UCSD-AML1 (cell line): ENCODE data around the gene CRYBG2.

Source experiments
- DNase-seq: peaks from one replicate; lab custom pipeline; 2025; ENCODE audit not compliant: unreplicated experiment; lab: John Stamatoyannopoulos, UW

Gene CRYBG2

DNA sequence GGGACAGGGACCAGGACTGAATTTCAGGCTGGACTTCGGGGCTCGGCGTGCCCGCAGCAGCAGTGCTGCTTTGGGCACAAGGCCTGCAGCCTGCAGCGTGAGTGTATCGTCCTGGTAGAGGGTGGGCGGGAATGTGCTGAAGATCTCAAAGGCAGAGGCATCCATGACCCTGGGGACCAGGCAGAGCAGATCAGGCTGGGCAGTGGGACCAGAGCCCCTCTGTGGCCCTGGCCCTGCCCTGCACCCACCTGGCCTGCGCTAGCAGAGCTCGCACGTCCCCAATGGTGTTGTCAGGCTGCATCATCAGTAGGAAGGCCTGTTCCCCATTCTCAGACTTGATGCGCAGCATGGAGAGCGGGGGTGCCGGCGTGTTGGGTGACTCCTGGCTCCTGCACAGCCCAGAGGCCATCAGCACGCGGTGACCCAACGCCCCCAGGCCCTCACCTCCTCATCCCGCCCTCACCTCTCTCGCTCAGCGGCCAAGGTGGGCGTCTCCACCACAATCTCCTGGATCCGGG, 71.5 kb downstream of the CRYBG2 start:
- DNase-seq, result no peak

DNA sequence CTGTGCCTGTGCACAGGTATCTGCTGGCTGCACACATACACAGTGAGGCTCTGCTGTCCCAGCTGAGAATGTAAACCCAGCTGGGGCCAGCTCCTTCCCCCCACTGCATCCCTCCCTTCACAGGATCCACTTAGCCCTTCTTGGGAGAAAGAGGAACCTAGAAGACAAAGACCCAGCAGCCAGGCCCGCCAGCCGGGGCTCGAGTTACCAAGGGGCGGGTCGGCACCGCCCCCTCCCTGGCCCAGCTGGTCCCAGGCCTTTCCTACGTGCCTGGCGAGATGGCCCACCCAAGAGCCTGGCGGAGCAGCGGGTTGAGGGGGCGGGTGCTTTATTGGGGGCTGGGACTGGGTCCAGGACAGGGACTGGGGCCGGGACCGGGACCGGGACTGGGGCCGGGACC, 72.0 kb downstream of the CRYBG2 start:
- peak; percentile 48 for DNase-seq

DNA sequence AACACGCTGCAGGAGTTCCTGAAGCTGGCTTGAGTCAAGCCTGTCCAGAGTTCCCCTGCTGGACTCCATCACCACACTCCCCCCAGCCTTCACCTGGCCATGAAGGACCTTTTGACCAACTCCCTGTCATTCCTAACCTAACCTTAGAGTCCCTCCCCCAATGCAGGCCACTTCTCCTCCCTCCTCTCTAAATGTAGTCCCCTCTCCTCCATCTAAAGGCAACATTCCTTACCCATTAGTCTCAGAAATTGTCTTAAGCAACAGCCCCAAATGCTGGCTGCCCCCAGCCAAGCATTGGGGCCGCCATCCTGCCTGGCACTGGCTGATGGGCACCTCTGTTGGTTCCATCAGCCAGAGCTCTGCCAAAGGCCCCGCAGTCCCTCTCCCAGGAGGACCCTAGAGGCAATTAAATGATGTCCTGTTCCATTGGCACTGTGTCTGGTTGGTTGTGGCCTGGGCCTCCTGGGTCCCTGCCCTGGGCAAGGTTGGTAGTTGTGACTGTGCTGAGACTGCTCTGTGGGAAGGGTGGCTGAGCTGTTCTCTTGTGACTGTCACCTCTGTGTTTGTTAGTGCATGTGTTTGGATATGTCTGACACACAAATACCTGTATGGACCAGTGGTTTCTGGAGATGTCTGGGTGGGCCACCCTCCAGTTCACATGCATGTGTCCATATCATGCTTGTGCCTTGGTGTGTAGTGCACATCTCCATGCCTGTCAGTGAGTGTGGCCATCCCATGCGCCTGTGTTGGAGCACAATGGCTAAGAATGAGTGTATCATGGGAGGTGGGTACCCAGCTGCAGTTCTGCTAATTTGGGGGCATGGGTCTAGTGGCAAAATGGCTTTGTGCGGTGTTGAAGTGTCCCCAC, 72.6 kb downstream of the CRYBG2 start:
- DNase-seq, result no peak

DNA sequence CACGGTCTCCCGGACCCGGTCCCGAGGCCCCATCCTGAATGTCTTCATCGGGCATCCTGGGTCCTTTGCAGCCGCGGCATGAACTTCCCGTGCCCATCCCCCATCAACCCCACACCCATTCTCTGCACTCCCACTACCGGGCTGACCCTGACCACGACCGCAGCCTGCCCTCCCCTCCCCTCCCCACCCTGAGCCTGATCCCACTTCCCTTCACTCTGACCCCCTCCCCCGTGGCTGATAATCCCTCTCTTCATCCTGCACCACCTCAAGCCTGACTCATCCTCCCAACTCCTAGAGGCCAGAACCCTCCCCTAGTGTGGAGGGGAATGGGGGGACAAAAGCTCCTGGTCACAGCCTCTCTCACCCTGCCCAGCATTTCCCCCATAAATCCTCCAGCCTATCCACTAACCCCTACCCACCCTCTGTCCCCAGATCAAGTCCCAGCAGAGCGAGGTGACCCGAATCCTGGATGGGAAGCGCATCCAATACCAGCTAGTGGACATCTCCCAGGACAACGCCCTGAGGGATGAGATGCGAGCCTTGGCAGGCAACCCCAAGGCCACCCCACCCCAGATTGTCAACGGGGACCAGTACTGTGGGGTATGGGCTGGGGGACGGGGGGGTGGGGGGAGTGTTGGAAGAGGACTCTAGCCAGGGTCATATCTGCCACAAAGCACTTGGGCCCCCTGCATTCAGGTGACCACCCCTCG, 73.4 kb downstream of the CRYBG2 start:
- DNase-seq, result peak; percentile 81

DNA sequence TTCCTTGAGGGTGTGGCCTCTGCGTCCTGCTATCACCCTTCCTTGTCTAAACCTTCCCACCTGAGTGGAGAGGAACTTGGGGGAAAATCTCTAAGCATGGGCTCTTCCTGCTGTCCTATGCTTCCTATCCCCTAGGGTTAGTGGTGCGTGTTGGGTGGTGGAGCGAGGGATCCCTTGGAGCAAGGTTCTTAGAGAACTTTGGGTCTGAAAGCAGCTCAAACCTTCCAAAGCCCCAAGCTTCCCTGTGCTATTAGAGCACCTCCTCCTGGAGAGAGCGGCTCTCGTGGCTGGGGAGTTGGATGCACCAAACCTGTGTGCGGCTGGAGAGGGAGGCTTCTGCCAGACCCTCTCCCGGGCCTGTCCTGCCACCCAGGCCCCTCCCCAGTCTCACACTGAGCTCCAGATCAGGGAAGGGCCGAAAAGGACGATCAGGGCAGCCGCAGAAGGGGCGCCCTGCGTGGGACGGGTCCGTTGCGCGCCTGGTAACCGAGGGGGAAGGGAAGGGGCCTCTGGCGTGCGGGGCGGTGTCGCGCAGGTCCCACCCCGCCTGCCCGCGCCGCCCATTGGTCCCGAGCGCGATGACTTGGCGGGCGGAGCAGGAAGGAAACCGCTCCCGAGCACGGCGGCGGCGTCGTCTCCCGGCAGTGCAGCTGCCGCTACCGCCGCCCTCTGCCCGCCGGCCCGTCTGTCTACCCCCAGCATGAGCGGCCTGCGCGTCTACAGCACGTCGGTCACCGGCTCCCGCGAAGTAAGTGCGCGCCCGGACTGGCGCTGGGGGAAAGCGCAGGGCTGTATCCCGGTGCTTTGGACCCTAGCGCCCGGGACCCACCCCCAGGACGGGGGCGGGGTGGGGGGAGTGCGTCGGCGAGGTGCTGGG, 74.2 kb downstream of the CRYBG2 start, which contains the start of gene SH3BGRL3:
Gene SH3BGRL3 (plus strand): TSS at position 631 of the 877 bp plus-strand sequence. CDS start 70 bp downstream, at position 701.
- peak; percentile 91 for DNase-seq

DNA sequence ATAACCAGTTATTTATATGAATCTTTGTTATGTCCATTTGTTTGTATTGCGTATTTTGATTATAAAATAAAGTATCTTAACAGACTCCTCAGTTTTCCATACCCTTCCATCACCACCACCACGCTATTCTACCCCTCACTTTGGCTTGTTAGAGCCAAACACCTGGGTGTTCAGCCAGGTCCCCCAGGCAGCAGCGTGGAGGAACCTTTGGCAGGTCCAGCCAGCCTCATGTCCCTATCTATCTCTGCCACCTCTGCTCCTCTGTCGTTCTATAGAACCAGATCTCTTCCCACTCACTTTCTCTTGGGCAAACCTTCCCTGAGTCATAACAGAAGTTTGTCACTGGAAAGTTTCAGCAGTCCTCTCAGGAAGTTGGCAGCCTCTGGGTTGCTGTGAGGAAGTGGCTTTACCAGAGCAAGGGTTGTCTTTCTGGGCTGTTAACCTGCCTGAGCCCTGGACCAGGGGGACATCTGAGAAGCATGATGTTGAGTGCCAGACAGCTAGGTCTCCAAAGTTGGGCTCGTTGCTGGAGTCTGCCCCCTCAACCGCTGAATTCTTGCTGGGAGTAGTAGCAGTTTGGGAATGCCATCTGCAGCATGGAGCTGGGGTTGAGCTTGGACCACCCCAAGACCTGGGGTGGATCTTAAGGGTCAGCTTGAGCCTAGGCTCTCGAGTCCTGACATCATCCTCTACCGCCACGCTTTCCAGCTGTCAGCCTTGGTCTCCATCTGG, 75.0 kb downstream of the CRYBG2 start:
- peak; percentile 63 for DNase-seq

DNA sequence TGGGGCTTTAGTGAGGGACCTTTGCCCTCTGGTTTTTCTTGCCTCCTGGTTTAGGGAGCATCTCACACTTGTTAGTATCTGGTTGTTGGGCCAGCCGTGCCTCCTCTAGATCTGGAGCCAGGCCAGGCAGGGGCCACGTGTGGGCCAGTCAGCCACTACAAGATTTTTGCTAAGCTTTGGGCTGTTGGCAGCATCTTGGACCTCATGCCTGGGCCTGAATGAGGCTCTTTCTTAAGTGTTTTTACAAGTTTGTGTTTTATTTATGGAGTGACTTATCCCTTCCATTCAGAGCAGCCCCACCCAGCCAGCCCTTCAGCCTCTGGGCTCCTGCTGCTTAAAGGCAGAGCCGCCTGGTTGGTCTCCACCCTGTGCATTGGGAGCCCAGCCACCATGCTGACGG, 75.6 kb downstream of the CRYBG2 start:
- no peak for DNase-seq

DNA sequence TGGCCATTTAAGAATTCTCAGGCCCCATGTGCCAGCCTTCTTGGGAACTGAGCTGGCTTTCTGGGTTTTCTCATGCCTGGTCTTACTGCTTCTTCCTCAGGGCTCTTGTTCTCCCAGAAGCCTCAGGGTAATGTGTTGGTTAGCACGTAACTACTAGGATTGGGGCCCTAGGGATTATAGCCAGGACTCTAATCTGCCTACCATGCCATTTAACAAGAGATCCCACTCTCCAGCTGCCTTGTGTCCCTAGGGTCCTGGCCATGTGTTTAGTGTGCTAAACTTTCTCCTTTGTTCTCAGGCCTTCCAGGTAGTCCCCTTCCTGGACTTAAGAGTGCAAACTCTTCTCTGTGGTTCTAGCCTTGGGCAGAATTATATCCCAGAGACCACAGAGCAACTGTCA, 76.2 kb downstream of the CRYBG2 start:
- no peak for DNase-seq

DNA sequence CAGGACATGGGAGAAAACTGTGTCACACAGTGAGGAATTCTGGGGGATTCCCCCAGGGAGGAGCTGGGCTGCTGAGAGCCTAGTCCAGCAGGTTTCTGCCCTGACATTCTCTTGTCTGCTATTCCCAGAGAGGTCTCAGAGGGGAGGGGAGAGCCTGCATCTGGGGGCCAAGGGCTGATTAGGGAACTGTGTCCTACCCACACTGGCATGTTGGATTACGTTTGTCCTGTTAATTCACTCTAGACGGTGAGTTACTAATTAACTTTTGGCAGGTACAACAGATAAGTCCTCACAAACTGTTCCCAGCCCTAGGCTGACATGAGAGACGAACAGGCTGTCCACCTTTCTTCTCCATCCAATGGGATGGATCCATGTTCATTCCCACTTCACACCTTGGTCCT, 76.7 kb downstream of the CRYBG2 start:
- no peak for DNase-seq

DNA sequence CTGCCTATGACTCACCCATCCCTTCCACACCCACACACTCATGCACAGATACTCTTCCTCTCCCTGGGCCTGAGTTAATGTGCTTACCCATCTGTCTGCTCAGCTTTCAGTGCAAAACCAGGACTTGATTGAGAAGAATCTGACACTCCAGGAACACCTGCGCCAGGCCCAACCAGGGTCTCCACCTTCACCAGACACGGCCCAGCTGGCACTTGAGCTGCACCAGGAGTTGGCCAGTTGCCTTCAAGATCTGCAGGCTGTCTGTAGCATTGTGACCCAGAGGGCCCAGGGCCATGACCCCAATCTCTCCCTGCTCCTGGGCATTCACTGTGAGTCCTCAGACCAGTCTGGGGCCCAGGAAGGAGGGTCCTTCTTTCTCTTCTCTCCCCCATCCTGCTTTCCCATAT, 77.5 kb downstream of the CRYBG2 start:
- no peak for DNase-seq

DNA sequence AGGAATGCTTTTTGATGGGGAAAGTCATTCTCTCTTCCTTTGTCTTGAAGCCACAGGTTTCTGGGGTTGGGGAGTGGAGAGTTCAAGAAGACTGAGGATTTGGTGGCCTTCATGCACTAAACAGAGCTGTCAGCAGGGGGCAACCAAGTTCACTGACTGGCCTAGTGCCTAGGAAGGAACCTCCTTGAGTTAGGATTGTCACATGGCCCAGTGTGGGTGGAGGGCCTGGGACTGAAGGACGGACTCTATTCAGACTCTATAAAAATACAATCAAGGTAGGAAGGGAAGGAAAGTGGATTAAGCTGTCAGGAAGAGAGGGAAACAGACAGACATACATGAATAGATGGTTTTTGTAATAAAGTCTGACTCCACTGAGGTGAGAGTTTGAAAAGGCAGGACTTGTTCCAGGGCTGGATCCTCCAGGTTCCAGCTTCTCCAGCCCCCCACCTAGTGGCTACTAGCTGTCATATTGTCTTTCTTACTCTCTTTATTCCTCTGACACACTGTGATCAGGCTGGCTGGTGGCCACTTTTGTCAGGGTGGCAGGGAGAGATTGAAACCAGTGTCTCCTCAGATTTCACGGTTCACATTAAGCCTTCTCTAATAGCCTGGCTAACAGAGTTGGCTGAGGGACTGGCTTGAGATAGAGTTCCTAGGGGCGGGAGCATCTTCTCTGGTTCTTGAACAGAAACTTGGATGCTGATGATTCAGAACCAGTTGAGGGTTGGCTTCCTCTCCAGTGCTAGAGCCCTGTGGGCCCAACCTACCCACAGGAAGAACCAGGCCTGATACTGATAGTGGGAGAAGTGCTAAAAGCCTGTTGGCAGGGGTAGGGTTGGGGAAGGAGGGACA, 78.1 kb downstream of the CRYBG2 start:
- peak; percentile 82 for DNase-seq

DNA sequence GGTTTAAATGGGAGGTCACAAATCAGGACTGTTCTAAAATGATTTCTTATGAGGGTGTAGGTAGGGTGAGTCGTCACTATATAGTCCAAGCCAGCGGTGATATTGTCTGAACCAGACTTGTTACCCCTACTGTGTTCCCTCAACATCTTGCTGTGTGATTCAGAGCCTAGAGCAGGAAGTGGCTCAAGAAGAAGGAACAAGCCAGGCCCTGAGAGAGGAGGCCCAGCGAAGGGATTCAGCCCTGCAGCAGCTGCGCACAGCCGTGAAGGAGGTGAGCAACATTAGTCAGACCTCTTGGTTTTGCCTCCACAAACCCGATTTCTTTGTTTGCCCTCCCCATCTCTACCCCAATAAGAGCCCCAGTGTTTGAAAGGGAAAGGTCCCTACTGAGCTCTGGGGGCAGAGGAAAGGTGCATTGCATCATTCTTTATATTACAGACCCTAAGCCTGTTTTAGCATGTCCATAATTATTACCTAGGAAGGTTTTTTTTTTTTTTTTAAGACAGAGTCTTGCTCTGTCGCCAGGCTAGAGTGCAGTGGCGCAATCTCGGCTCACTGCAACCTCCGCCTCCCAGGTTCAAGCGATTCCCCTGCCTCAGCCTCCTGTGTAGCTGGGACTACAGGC, 79.0 kb downstream of the CRYBG2 start:
- peak; percentile 42 for DNase-seq
